HepG2 (cell line): ENCODE measurements around the gene BAZ1B. TPM values are rescaled to one million over a fixed set of nuclear protein-coding genes. Genes with fewer than 3 reads are reported as not detected.

Experiments
- ATAC-seq: fragments of 200-7000 bp; cut with Tn5 transposase; 3 replicates; pipeline ENCODE4 v1.9.1; 2020; ENCODE audit warnings: mild to moderate bottlenecking, moderate library complexity
- BruUV-seq: library from RNA; stranded (reverse); fragments of 400-500 nt; replicated peaks from 2 replicates; lab custom pipeline; 2021; lab: Mats Ljungman, UMichigan
- CTCF ChIA-PET: fragments of 300-600 bp; formaldehyde crosslinking; extraction: SDS; loops from one replicate; lab custom pipeline; 2021; ENCODE audit warnings: low total read pairs, inconsistent platforms, low intra/inter-chr PET ratio; lab: Yijun Ruan, JAX
- POLR2A ChIA-PET: fragments of 350-600 bp; sonication (Branson Sonifier 250); formaldehyde crosslinking; loops from one replicate; lab custom pipeline; 2020; ENCODE audit warnings: antibody characterized with exemption, inconsistent platforms; lab: Yijun Ruan, JAX
- DNase-seq: peaks from one replicate; pipeline ENCODE4 v3.0.0-alpha.2; 2015; ENCODE audit warnings: low spot score
- FAIRE-seq: peaks from 3 replicates; lab custom pipeline; 2011; peaks lifted over from hg19 to GRCh38; lab: Jason Lieb, UNC
- H2AFZ ChIP-seq: one replicate; pipeline ENCODE4 v1.6.1; 2011; ENCODE audit warnings: low read length, inconsistent platforms
- H3K27ac ChIP-seq: fragments of 300-600 bp; 3 replicates; pipeline ENCODE4 v1.8.0; 2011; ENCODE audit warnings: mixed run types, mild to moderate bottlenecking, mixed read lengths, low read length, inconsistent platforms; ENCODE audit not compliant: insufficient read depth; ENCODE audit errors: extremely low read length
- H3K27me3 ChIP-seq, 2 experiments: fragments of 200-600 bp in 1 of 2; 2 replicates in 1 of 2; 3 replicates in 1 of 2; pipeline versions ENCODE4 v1.6.0 to v1.8.0; 2011; ENCODE audit warnings: low read length in 2 of 2, mild to moderate bottlenecking in 2 of 2, moderate library complexity in 2 of 2, inconsistent platforms in 1 of 2; ENCODE audit not compliant: insufficient read depth in 2 of 2, control insufficient read depth in 1 of 2
- H3K36me3 ChIP-seq, 2 experiments: fragments of 200-600 bp in 1 of 2; replicated peaks in 1 of 2; 2 replicates in 1 of 2; 3 replicates in 1 of 2; pipeline versions ENCODE4 v1.5.1 to v1.8.0; 2011; ENCODE audit warnings: low read length in 2 of 2, inconsistent platforms in 1 of 2; ENCODE audit not compliant: insufficient read depth in 2 of 2, control insufficient read depth in 1 of 2
- H3K4me1 ChIP-seq: 2 replicates; pipeline ENCODE4 v1.5.1; 2012; ENCODE audit warnings: low read length, inconsistent platforms; ENCODE audit not compliant: insufficient read depth
- H3K4me2 ChIP-seq: 2 replicates; pipeline ENCODE4 v1.6.0; 2011; ENCODE audit warnings: low read depth, low read length, inconsistent platforms
- H3K4me3 ChIP-seq, 3 experiments: fragments of 200-600 bp in 1 of 3; sonication (generic), shearing (Covaris generic) in 1 of 3; replicated peaks in 1 of 3; 2 replicates each; pipeline ENCODE4 v1.5.1; 2011 to 2016; ENCODE audit warnings: low read length in 3 of 3, inconsistent platforms in 2 of 3, low read depth in 2 of 3, mild to moderate bottlenecking in 2 of 3, control low read depth in 1 of 3, mixed read lengths in 1 of 3; ENCODE audit not compliant: insufficient read depth in 1 of 3
- H3K79me2 ChIP-seq: one replicate; pipeline ENCODE4 v1.6.1; 2011; ENCODE audit warnings: low read length, inconsistent platforms; ENCODE audit not compliant: insufficient read depth
- H3K9ac ChIP-seq: 2 replicates; pipeline ENCODE4 v1.6.0; 2011; ENCODE audit warnings: mild to moderate bottlenecking, low read depth, low read length, inconsistent platforms; ENCODE audit not compliant: insufficient read depth
- H3K9me3 ChIP-seq: 2 replicates; pipeline ENCODE4 v1.5.1; 2012; ENCODE audit warnings: mild to moderate bottlenecking, low read length
- H4K20me1 ChIP-seq: 2 replicates; pipeline ENCODE4 v1.6.0; 2011; ENCODE audit warnings: inconsistent platforms, mild to moderate bottlenecking, low read length, moderate library complexity; ENCODE audit not compliant: insufficient read depth
- ISX ChIP-seq: sonication (generic); formaldehyde crosslinking; conservative IDR thresholded peaks from 2 replicates; pipeline ENCODE4 v1.5.0; 2020; ENCODE audit warnings: missing genetic modification reagents
- NR2C2 ChIP-seq: sonication (generic); formaldehyde crosslinking; IDR thresholded peaks from 2 replicates; pipeline ENCODE4 v1.4.0; 2020; ENCODE audit warnings: missing genetic modification reagents, mild to moderate bottlenecking, moderate library complexity, borderline replicate concordance
- NR2F6 ChIP-seq, 2 experiments: IDR thresholded peaks; 2 replicates each; pipeline ENCODE4 v1.6.1; 2016; ENCODE audit warnings: antibody characterized with exemption in 1 of 2, mild to moderate bottlenecking in 1 of 2
- PAF1 ChIP-seq: IDR thresholded peaks from 2 replicates; pipeline ENCODE4 v1.6.1; 2016; ENCODE audit warnings: missing genetic modification reagents, missing compliant biosample characterization
- RAD51 ChIP-seq: fragments of 450-650 bp; IDR thresholded peaks from 2 replicates; pipeline ENCODE4 v1.6.1; 2016; ENCODE audit warnings: borderline replicate concordance
- RFXAP ChIP-seq: sonication (generic); formaldehyde crosslinking; IDR thresholded peaks from 2 replicates; pipeline ENCODE4 v1.4.0; 2020; ENCODE audit warnings: missing genetic modification reagents, borderline replicate concordance
- SAP130 ChIP-seq: IDR thresholded peaks from 2 replicates; pipeline ENCODE4 v1.6.1; 2016; ENCODE audit warnings: low read depth
- SKIL ChIP-seq: sonication (generic); formaldehyde crosslinking; IDR thresholded peaks from 2 replicates; pipeline ENCODE4 v1.8.0; 2022; ENCODE audit warnings: missing genetic modification reagents, mild to moderate bottlenecking, moderate library complexity, borderline replicate concordance
- TMF1 ChIP-seq: sonication (generic); formaldehyde crosslinking; IDR thresholded peaks from 2 replicates; pipeline ENCODE4 v1.8.1; 2022; ENCODE audit warnings: low read depth, missing genetic modification reagents
- ZNF652 ChIP-seq: IDR thresholded peaks from 2 replicates; pipeline ENCODE4 v1.6.1; 2016; ENCODE audit warnings: low read depth, borderline replicate concordance
- ZNF724P ChIP-seq: sonication (generic); formaldehyde crosslinking; IDR thresholded peaks from 2 replicates; pipeline ENCODE4 v1.8.0; 2022; ENCODE audit warnings: missing genetic modification reagents, borderline replicate concordance
- WGBS: methylation state at CpG from one replicate; pipeline ENCODE4 v1.1.6; 2017; ENCODE audit warnings: low lambda C conversion rate; 5-methylcytosine and 5-hydroxymethylcytosine counted together
- in situ Hi-C: cut with HindIII; loops from 2 replicates; pipeline ENCODE4 v1.10.0; 2017; ENCODE audit warnings: low pct_unique_long_range_greater_than_20kb; ENCODE audit not compliant: extremely low pct_ligation_motif_present
- intact Hi-C: fragments of 100-400 bp; cut with micrococcal nuclease; formaldehyde crosslinking; loops from one replicate; pipeline ENCODE4 v1.10.0; 2022; ENCODE audit not compliant: unreplicated experiment
- polyA plus RNA-seq, 8 experiments: library from polyadenylated mRNA; depleted of rRNA in 3 of 8; stranded (reverse) in 7 of 8; unstranded in 1 of 8; fragments of >200 nt; fragmentation: Illumina TruSeq in 4 of 8; extraction: Trizol in 4 of 8; gene quantifications; 2 replicates each; pipeline versions ENCODE4 v1.2.1 to v1.2.3, GENCODE V29; 2011 to 2016; ENCODE audit warnings: low read depth in 4 of 8, missing spikeins in 1 of 8, mixed read lengths in 1 of 8; ENCODE audit not compliant: insufficient read depth in 1 of 8
- total RNA-seq, 5 experiments: library from RNA; depleted of rRNA; stranded (reverse); fragments of >200 nt; fragmentation: Illumina TruSeq; extraction: Trizol; gene quantifications; 2 replicates each; pipeline ENCODE4 v1.2.3, GENCODE V29; 2016; ENCODE audit warnings: low read depth in 1 of 5
- TF ChIP-seq, protein P1 (sequence below): IDR thresholded peaks from 2 replicates; pipeline ENCODE4 v1.6.1; 2018; ENCODE audit warnings: missing genetic modification reagents
- TF ChIP-seq, protein P2 (sequence below): sonication (generic); formaldehyde crosslinking; IDR thresholded peaks from 2 replicates; pipeline ENCODE4 v1.4.0; 2020; ENCODE audit warnings: missing genetic modification reagents
- TF ChIP-seq, protein P3 (sequence below): IDR thresholded peaks from 2 replicates; pipeline ENCODE4 v1.6.1; 2016; ENCODE audit warnings: missing compliant biosample characterization, missing genetic modification reagents, borderline replicate concordance

BAZ1B gene
- total and polyA plus RNA-seq, 2 of the 13 experiments (the other 11 are each of a cell fraction or from before 2014, with no cell fraction given): 18.6 to 69.4 TPM

DNA sequence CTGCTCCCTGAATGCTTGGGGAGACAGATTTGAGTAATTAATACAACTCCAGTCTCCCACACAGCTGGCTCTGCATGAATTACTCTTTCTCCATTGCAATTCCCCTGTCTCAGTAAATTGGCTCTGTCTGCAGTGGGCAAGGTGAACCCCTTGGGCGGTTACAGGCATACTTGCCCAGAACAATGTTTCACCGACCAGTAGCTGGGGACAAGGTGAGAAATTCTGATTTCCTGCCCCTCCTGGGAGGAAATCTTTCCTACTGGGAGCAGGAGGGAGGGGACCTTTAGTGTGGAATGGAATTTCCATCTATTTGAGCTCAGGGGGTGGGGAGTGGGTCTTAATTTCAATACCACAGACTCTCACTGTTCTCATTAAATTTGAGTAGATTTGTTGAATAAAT, 130.7 kb downstream of the BAZ1B start:
- Histone ChIP-seq H4K20me1 (no peaks in the 10 kb centered on the region), H3K79me2 (no peaks in the 10 kb centered on the region), H3K9ac (no peak overlapping the region), H3K9me3 (peaks cover 11% of the 10 kb centered on the region), H3K4me1 (peaks cover 8% of the 10 kb centered on the region), H3K4me3 (no peak overlapping the region), H3K27ac (no peak overlapping the region), H3K4me2 (no peak overlapping the region), H3K27me3 (no peaks in the 10 kb centered on the region), H2AFZ (no peak overlapping the region), H3K36me3 (no peaks in the 10 kb centered on the region)
- FAIRE-seq (no peak), ATAC-seq (no peak), DNase-seq (no peak)
- WGBS: 57% methylated on average over 2 of the region's 2 CpGs
- TF ChIP-seq PAF1 (CRISPR knock-in tag): no peak
- TF ChIP-seq, protein P1, sequence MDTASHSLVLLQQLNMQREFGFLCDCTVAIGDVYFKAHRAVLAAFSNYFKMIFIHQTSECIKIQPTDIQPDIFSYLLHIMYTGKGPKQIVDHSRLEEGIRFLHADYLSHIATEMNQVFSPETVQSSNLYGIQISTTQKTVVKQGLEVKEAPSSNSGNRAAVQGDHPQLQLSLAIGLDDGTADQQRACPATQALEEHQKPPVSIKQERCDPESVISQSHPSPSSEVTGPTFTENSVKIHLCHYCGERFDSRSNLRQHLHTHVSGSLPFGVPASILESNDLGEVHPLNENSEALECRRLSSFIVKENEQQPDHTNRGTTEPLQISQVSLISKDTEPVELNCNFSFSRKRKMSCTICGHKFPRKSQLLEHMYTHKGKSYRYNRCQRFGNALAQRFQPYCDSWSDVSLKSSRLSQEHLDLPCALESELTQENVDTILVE: no peak
- no peak for TF ChIP-seq SKIL (CRISPR knock-in tag)
- TF ChIP-seq NR2C2 (CRISPR knock-in tag): no peak
- no peak for TF ChIP-seq ZNF652 (CRISPR knock-in tag)
- no peak for TF ChIP-seq SAP130 (CRISPR knock-in tag)
- TF ChIP-seq, protein P2, sequence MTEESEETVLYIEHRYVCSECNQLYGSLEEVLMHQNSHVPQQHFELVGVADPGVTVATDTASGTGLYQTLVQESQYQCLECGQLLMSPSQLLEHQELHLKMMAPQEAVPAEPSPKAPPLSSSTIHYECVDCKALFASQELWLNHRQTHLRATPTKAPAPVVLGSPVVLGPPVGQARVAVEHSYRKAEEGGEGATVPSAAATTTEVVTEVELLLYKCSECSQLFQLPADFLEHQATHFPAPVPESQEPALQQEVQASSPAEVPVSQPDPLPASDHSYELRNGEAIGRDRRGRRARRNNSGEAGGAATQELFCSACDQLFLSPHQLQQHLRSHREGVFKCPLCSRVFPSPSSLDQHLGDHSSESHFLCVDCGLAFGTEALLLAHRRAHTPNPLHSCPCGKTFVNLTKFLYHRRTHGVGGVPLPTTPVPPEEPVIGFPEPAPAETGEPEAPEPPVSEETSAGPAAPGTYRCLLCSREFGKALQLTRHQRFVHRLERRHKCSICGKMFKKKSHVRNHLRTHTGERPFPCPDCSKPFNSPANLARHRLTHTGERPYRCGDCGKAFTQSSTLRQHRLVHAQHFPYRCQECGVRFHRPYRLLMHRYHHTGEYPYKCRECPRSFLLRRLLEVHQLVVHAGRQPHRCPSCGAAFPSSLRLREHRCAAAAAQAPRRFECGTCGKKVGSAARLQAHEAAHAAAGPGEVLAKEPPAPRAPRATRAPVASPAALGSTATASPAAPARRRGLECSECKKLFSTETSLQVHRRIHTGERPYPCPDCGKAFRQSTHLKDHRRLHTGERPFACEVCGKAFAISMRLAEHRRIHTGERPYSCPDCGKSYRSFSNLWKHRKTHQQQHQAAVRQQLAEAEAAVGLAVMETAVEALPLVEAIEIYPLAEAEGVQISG (CRISPR knock-in tag): no peak
- TF ChIP-seq RFXAP (CRISPR knock-in tag): no peak
- TF ChIP-seq TMF1 (CRISPR knock-in tag): no peak
- TF ChIP-seq ZNF724P (CRISPR knock-in tag): no peak
- no peak for TF ChIP-seq ISX (CRISPR knock-in tag)
- no peak for TF ChIP-seq NR2F6 (IDR thresholded peaks at IDR 0.05)
- no peak for TF ChIP-seq NR2F6 (CRISPR knock-in tag; IDR thresholded peaks at IDR 0.05)
- TF ChIP-seq, protein P3, sequence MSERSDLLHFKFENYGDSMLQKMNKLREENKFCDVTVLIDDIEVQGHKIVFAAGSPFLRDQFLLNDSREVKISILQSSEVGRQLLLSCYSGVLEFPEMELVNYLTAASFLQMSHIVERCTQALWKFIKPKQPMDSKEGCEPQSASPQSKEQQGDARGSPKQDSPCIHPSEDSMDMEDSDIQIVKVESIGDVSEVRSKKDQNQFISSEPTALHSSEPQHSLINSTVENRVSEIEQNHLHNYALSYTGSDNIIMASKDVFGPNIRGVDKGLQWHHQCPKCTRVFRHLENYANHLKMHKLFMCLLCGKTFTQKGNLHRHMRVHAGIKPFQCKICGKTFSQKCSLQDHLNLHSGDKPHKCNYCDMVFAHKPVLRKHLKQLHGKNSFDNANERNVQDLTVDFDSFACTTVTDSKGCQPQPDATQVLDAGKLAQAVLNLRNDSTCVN: no peak
- TF ChIP-seq RAD51: no peak
- CTCF ChIA-PET: no interaction called here
- no TSS peak for BruUV-seq
- intact Hi-C loops: no loop called here
- POLR2A ChIA-PET: no interaction called here
- in situ Hi-C loops: no loop called here
